Vagina (tissue), 2 donors: Measurements from ENCODE around the gene SQSTM1.

ENCODE experiments used
- CTCF ChIP-seq, 3 experiments: fragments of 450-650 bp in 2 of 3; fragments of 200-600 bp in 1 of 3; sonication (generic) in 1 of 3; IDR thresholded peaks; one replicate each; pipeline ENCODE4 v1.5.1; 2017 to 2019; ENCODE audit warnings: antibody characterized with exemption in 3 of 3, mild to moderate bottlenecking in 2 of 3, moderate library complexity in 2 of 3
- POLR2A ChIP-seq, 2 donors: fragments of 450-650 bp; IDR thresholded peaks; one replicate each; pipeline ENCODE4 v1.6.1; 2017; ENCODE audit warnings: antibody characterized with exemption in 2 of 2, mild to moderate bottlenecking in 2 of 2, moderate library complexity in 2 of 2
- POLR2AphosphoS5 ChIP-seq, 2 donors: sonication (generic); formaldehyde crosslinking; IDR thresholded peaks; one replicate each; pipeline ENCODE4 v1.9.0; 2017; ENCODE audit warnings: antibody characterized with exemption in 2 of 2, mild to moderate bottlenecking in 2 of 2, low read depth in 1 of 2; ENCODE audit not compliant: insufficient read depth in 1 of 2

DNA sequence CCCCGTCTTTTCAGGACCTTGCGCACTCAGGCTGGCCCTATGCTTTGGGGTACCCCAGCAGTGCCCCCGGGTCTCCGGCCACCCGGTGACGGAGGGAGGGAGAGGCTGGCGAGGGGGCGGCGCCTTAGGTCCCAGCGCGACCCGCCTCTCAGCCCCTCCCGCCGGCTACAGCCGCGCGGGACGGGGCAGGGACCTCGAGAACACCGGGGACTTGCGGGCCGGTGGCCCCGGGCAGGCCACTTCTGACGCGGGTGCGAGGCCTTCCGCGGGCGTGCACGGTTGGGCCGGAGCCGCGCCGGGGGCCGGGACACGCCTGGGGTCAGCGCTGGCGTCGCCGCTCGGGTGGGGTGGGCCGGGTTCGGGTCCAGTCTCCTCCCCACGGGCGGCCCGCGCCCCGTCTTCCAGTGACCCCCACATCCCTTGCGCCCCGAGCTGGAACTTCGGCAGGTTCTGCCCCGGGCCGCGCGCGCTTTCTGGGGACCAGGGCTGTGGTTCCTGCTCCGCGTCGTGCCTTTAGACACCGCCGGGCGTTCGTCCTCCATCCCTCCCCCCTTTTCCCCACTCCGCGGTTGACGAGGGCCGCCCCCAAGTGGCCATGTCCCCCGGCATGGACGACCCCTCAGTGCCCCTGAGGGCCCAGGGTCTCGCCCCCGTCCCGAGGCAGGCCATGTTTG is 3.8 kb upstream of the SQSTM1 start:
- TF ChIP-seq POLR2A (IDR thresholded peaks at IDR 0.05) (peak in 1 of 2 donors; percentile 49), CTCF (IDR thresholded peaks at IDR 0.05) (no peak), POLR2AphosphoS5 (IDR thresholded peaks at IDR 0.05; ENCODE audit: insufficient read depth in 1 of 2, low read depth in 1 of 2) (peak in 1 of 2 donors; percentile 44)
